Sigmoid colon (tissue), 7 donors: Measurements from ENCODE around the gene SLC6A12. TPM values are rescaled to one million over a fixed set of nuclear protein-coding genes. Genes with fewer than 3 reads are reported as not detected.

ENCODE experiments used
- DNase-seq: peaks from one replicate; pipeline ENCODE4 v3.0.0-alpha.2; 2019
- H3K27ac ChIP-seq, 4 donors: fragments of 200-600 bp; sonication (generic); one replicate each; pipeline ENCODE4 v1.5.1; 2016 to 2019; ENCODE audit warnings: mild to moderate bottlenecking in 1 of 4
- H3K27me3 ChIP-seq, 3 donors: fragments of 200-600 bp; sonication (generic); one replicate each; pipeline ENCODE4 v1.5.1; 2019; ENCODE audit warnings: mild to moderate bottlenecking in 1 of 3
- H3K36me3 ChIP-seq, 4 donors: fragments of 200-600 bp; sonication (generic); one replicate each; pipeline ENCODE4 v1.5.1; 2016 to 2019
- H3K4me1 ChIP-seq, 4 donors: fragments of 200-600 bp; sonication (generic); one replicate each; pipeline ENCODE4 v1.5.1; 2017 to 2019
- H3K4me3 ChIP-seq, 4 donors: fragments of 200-600 bp; sonication (generic); one replicate each; pipeline ENCODE4 v1.5.1; 2017 to 2019; ENCODE audit warnings: mild to moderate bottlenecking in 2 of 4, moderate library complexity in 1 of 4
- H3K9me3 ChIP-seq, 4 donors: fragments of 200-600 bp in 3 of 4; sonication (generic) in 3 of 4; one replicate each; pipeline versions ENCODE4 v1.5.1 to v1.6.1; 2013 to 2019
- CTCF ChIP-seq, 4 experiments: fragments of 450-650 bp in 3 of 4; fragments of 200-600 bp in 1 of 4; IDR thresholded peaks; one replicate each; pipeline ENCODE4 v1.5.1; 2016 to 2019; ENCODE audit warnings: antibody characterized with exemption in 4 of 4, mild to moderate bottlenecking in 3 of 4, moderate library complexity in 2 of 4
- EP300 ChIP-seq, 4 donors: sonication (generic); formaldehyde crosslinking; IDR thresholded peaks; one replicate each; pipeline ENCODE4 v1.6.1; 2017; ENCODE audit warnings: antibody characterized with exemption in 4 of 4
- POLR2A ChIP-seq, 2 donors: fragments of 450-650 bp; IDR thresholded peaks; one replicate each; pipeline ENCODE4 v1.6.1; 2016; ENCODE audit warnings: antibody characterized with exemption in 2 of 2, mild to moderate bottlenecking in 2 of 2, moderate library complexity in 2 of 2
- POLR2AphosphoS5 ChIP-seq, 4 donors: sonication (generic); formaldehyde crosslinking; IDR thresholded peaks; one replicate each; pipeline ENCODE4 v1.6.1; 2017; ENCODE audit warnings: antibody characterized with exemption in 4 of 4
- WGBS, 2 donors: extraction: QIAGEN DNeasy Blood & Tissue Kit; methylation state at CpG; one replicate each; pipeline ENCODE4 v1.1.7; 2013; 5-methylcytosine and 5-hydroxymethylcytosine counted together
- intact Hi-C: fragments of 100-400 bp; cut with DNase I; formaldehyde crosslinking; loops from one replicate; pipeline ENCODE4 v1.15.1; 2023
- polyA plus RNA-seq, 3 donors: library from polyadenylated mRNA; stranded (reverse); fragments of 200-250 nt; gene quantifications; one replicate each; pipeline ENCODE4 v1.2.3, GENCODE V29; 2013
- total RNA-seq, 4 donors: library from RNA; depleted of rRNA; stranded (reverse); fragments of >200 nt; gene quantifications; one replicate each; pipeline ENCODE4 v1.1.0, GENCODE V29; 2016
- donor health status: healthy with polysubstance abuse.
- donor health status: Bipolar disorder and iron deficiency.
- donor health status: healthy.

Gene SLC6A12
- total and polyA plus RNA-seq, 7 donors: 0.28 to 4.2 (median 2.1) TPM; not detected in 2

- no peak for DNase-seq
- Histone ChIP-seq H3K27me3 (peaks cover 0 to 26% (median 7%) of the 10 kb centered on the region in 3 donors), H3K27ac (no peak overlapping the region), H3K4me3 (no peak overlapping the region), H3K4me1 (no peaks in the 10 kb centered on the region), H3K9me3 (no peaks in the 10 kb centered on the region), H3K36me3 (no peaks in the 10 kb centered on the region)
- intact Hi-C loops: no loop called here
- WGBS, 2 donors: 69 to 85% methylated on average over 9 of the region's 9 CpGs
- TF ChIP-seq POLR2A (IDR thresholded peaks at IDR 0.05) (no peak), POLR2AphosphoS5 (IDR thresholded peaks at IDR 0.05) (no peak), CTCF (IDR thresholded peaks at IDR 0.05) (no peak), EP300 (IDR thresholded peaks at IDR 0.05) (no peak)
Observed at GRCh38 chr12:160858-161257, 53.1 kb downstream of the SLC6A12 start.

- no peak overlapping the region for H3K4me3 ChIP-seq
- H3K9me3 ChIP-seq: no peaks in the 10 kb centered on the region
- no peak for DNase-seq
- 76 to 82% methylated on average over 7 of the region's 7 CpGs for WGBS, 2 donors
- H3K4me1 ChIP-seq: no peaks in the 10 kb centered on the region
- H3K27ac ChIP-seq: no peak overlapping the region
- no peaks in the 10 kb centered on the region for H3K36me3 ChIP-seq
- peaks cover 0 to 10% (median 5%) of the 10 kb centered on the region in 3 donors for H3K27me3 ChIP-seq
- TF ChIP-seq EP300 (IDR thresholded peaks at IDR 0.05): no peak
- TF ChIP-seq CTCF (IDR thresholded peaks at IDR 0.05): no peak
- TF ChIP-seq POLR2AphosphoS5 (IDR thresholded peaks at IDR 0.05): no peak
- no peak for TF ChIP-seq POLR2A (IDR thresholded peaks at IDR 0.05)
- intact Hi-C loops: no loop called here
Observed at GRCh38 chr12:159156-159782, 54.7 kb downstream of the SLC6A12 start.

- WGBS, 2 donors: 93 to 94% methylated on average over 12 of the region's 12 CpGs
- no peaks in the 10 kb centered on the region for H3K9me3 ChIP-seq
- no peaks in the 10 kb centered on the region for H3K36me3 ChIP-seq
- intact Hi-C loops: no loop called here
- peaks cover 0 to 8% (median 0%) of the 10 kb centered on the region in 3 donors for H3K27me3 ChIP-seq
- no peak overlapping the region for H3K4me3 ChIP-seq
- no peak for TF ChIP-seq EP300 (IDR thresholded peaks at IDR 0.05)
- TF ChIP-seq CTCF (IDR thresholded peaks at IDR 0.05): no peak
- no peak for TF ChIP-seq POLR2A (IDR thresholded peaks at IDR 0.05)
- TF ChIP-seq POLR2AphosphoS5 (IDR thresholded peaks at IDR 0.05): no peak
- H3K27ac ChIP-seq: no peak overlapping the region
- no peak for DNase-seq
- no peaks in the 10 kb centered on the region for H3K4me1 ChIP-seq
Observed at GRCh38 chr12:157644-158043, 56.3 kb downstream of the SLC6A12 start.

GRCh38 chr12:156945-157344, 57.0 kb downstream of the SLC6A12 start:
- Histone ChIP-seq H3K9me3 (no peaks in the 10 kb centered on the region), H3K27me3 (peaks cover 0 to 8% (median 0%) of the 10 kb centered on the region in 3 donors), H3K4me1 (no peaks in the 10 kb centered on the region), H3K27ac (no peak overlapping the region), H3K4me3 (no peak overlapping the region), H3K36me3 (no peaks in the 10 kb centered on the region)
- DNase-seq: no peak
- intact Hi-C loops: no loop called here
- no peak for TF ChIP-seq POLR2AphosphoS5 (IDR thresholded peaks at IDR 0.05)
- TF ChIP-seq CTCF (IDR thresholded peaks at IDR 0.05): no peak
- TF ChIP-seq EP300 (IDR thresholded peaks at IDR 0.05): no peak
- TF ChIP-seq POLR2A (IDR thresholded peaks at IDR 0.05): no peak
- WGBS, 2 donors: 88 to 91% methylated on average over 13 of the region's 13 CpGs

- 82 to 90% methylated on average over 8 of the region's 8 CpGs for WGBS, 2 donors
- intact Hi-C loops: no loop called here
Observed at GRCh38 chr12:155646-156045, 58.3 kb downstream of the SLC6A12 start.

More at GRCh38 chr12:155646-156045, 58.3 kb downstream of the SLC6A12 start:
- TF ChIP-seq POLR2A (IDR thresholded peaks at IDR 0.05): no peak
- no peak for TF ChIP-seq POLR2AphosphoS5 (IDR thresholded peaks at IDR 0.05)
- no peak for TF ChIP-seq CTCF (IDR thresholded peaks at IDR 0.05)
- TF ChIP-seq EP300 (IDR thresholded peaks at IDR 0.05): no peak
- no peak for DNase-seq
- peaks cover 0 to 8% (median 0%) of the 10 kb centered on the region in 3 donors for H3K27me3 ChIP-seq
- H3K36me3 ChIP-seq: no peaks in the 10 kb centered on the region
- no peaks in the 10 kb centered on the region for H3K9me3 ChIP-seq
- H3K27ac ChIP-seq: no peak overlapping the region
- no peaks in the 10 kb centered on the region for H3K4me1 ChIP-seq
- no peak overlapping the region for H3K4me3 ChIP-seq
